ENCODE results near the gene PCNX4.

- TF ChIP-seq CTCF (conservative IDR thresholded peaks at IDR 0.05) (no peak), ZFX (IDR thresholded peaks at IDR 0.05) (no peak)
Observed at GRCh38 chr14:60085693-60086092, 6.0 kb upstream of the PCNX4 start.

Measured in C4-2B (cell line).